COLO829 (cell line): ENCODE results near the gene CXCR4.

Experiments
- DNase-seq: peaks from one replicate; pipeline ENCODE4 v3.0.0; 2012; ENCODE audit warnings: low spot score

The CXCR4 gene

DNA sequence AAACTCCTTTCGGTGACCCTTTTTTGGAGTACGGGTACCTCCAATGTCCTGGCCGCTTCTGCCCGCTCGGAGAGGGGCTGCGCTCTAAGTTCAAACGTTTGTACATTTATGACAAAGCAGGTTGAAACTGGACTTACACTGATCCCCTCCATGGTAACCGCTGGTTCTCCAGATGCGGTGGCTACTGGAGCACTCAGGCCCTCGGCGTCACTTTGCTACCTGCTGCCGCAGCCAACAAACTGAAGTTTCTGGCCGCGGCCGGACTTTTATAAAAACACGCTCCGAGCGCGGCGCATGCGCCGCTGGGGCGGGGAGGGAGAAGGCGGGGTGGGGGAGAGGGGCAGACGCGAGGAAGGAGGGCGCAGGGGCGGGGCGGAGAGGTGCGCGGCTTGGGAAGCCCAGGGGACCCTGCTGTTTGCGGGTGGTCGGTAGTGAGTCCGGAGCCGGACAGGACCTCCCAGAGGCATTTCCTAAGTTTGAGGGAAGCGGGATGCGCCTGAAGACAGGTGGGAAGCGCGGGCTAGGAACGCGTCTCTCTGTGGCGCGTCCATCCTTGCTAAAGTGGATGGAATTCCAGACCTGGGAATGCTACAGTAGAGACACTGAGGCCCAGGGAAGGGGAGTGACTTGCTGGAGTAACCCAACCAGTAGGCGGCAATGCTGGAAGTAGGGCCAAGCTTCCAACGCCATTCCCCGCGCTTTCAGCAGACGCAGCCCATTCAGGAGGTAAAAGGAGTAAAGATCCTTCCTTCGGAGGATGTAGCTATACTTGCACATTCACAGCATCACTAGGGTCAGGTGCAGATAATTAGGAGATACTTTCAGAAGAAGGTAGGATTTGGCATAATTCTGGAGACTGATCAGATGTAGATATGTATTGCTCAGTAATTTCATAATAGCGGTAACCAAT, at the start of gene CXCR4:
Gene CXCR4 (minus strand): TSS at position 241 of the 910 bp plus-strand sequence. CDS start 89 bp downstream, at position 152.
- no peak for DNase-seq

DNA sequence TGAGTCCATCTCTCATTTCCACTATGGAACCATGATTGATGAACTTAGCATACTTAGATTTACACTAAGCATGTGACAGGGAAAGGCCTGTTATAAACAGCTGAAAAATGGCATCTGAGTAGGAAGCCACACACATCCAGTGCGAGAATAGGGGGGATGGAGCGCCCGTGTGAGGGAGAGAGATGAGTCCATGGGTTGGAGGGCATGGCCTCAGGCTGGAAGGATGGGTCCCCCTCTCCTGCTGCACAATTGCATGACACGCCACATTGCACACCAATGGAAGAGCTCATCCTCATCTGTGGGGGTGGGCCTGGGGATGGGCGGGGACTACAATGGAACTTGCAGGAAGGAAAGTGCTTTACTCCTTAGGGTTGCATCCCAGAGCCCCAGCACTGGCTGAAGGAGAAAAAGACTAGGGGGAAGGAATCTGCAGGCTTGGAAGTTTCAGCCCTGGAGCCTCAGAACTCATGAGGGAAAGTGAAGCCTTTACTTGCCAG, 46.4 kb upstream of the CXCR4 start:
- DNase-seq: no peak

DNA sequence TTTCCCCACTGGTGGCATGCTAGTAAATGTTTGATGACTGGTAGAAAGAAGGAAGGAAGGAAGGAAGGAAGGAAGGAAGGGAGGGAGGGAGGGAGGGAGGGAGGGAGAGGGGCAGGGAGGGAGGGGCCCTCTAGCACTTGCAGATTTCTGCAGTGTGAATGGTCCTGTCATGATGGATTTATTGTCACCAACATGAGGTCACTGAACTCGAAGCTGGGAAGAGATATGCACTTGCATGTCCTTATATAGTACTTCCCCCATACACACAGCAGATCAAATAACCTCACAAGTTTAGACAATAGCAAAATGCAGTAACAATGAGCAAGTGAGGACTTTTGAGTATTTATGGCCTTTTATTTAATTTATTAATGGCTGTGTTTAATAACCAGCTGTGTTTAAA, 44.5 kb upstream of the CXCR4 start:
- no peak for DNase-seq

DNA sequence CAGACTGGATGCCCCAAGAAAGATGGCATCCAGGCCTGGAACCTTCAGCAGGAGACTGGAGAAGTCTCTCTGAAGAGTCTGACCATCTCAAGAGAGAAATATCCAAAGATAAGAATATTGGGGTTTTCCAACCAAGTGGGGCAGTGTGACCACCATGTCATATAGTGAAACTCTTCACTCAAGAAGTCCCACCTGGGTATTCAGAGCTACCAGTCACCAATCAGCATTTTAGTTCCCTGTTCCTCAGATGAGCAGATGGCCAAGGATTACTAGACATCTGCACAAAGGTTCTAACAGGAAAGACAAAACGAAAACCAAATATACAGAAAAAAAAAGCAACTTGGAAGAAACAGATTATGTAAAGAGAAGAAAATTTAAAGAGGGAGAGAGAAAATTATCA, 38.5 kb upstream of the CXCR4 start:
- no peak for DNase-seq

DNA sequence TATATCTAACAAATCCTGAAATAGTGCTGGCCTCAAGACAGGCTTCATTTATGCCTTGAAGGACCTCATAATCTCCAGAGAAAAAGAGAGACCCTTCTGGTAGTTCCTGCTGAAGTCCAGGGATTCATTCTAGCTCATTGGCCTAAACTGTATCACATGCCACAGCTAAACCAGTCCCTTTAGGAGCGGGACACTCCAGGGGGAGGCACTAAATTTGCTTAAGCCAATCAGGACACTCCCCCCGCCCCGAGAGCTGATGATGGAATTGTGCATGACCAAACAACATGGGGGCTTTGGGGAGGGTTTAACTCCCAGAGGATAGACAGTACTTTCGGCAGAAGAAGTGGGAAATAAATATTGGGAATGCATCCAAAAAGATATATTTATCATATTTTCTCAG, 36.4 kb upstream of the CXCR4 start:
- DNase-seq: no peak

DNA sequence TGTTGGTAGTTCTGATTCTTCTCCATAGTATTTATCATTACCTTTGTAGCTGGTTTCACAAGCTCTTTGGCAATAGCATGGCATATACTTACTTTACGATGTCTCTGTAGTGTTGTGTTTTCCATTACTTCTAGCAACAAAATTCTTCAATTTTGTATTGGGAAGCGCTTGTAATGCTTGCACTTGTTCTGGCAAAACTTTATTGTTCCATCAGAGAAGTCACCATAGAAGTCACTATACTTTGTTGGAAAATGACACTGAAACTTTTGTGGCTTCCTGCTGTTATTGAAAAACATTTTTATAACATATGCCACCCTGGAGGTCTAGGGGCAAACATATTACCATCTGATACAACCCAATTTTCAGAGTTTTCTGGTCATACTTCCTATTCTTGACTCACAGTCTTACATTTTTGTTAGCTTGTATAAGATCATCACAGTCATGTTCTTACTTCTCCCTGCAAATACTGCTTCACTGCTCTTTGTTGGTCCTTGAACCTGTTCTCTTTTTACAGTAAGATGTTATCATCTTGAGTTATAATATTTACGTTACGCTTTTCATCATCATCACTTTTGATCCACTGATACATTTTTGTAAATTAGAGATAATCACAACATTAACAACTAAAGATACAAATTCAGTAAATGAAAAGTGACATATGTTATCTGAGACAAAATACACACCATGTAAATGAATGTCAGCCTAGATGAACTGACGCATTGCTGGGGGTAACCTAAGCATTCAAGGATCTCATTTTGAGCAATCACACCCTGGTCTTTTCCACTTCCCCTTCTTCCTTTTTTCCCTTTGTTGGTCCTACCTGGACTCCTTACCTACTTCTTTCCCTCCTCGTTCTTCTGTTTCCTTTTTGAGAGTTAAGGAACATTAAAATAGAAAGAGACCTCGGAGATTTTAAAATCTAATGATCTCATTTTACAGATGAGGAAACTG, 33.3 kb upstream of the CXCR4 start:
- DNase-seq: no peak

DNA sequence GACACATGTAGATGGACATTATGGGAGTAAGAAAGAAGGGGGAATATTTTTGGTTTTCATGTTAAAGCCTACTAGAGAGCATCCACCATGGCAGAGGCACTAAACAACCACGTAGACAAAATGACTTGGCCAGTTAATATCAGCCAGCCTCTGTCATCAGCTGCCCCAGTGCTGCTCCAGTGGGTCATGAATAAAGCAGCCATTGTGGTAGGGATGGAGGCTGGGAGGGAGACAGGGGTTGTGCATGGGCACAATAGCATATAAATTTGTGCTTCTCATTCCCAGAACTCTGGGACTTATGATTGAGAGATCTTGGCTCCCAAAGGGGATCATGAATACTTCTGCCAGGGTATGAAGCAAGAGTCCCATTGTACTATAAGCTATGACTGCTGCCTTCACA, 31.1 kb upstream of the CXCR4 start:
- DNase-seq: no peak

DNA sequence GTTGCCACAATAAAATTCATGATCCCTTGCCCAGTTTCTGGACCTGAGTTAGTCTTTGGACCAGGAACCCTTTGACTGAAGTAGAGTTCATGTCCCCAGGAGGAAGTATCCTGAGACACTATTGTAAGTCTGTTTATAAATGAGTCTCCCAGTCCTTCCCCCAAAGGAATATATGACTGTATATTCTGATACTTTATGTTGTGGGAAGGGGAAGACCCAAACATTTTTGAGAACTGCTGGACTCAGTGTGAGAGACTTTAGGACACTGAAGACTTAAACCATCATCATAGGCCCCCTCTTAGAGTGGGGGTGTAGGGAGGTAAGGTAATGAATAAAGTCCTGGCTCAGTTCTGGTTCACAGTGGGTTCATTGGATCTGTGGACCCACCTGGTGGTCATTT, 28.6 kb upstream of the CXCR4 start:
- no peak for DNase-seq

DNA sequence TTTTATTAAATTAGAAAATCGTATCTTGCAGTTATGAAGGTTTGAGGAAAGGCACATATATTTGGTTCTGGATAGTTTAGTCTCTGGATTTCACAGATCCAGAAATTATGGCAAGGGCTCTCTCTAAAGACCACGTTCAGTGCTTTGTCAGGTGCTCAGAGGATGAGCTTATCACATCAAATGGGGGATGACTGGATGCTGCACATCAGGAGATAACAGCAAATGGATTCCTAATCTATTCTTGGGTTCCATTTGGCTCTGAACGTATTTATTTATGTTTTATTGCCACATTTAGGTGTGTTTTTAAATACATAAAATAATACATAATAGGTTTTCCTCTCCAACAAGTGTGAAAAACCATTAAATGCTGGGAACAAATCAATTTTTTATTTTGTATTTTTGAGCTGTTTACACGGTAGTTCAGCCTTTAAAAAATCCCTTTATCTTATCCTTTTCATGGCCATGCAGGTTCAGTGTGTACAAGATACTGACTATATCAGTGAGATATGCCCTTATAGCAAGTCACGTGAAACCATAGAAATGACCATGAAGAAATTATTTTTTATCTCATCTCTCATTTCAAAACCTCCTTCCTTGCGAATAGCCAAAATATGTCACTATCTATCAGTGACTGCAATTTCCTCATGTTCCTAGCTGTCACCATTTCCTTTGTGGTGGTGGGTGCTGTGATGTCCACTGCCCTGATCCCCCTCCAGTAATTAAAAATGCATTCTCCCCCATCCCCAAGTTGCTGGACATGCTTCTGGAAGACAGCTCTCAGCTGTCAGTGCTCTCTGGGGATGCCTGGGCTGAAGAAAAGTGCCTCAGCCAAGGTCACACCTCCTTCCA, 25.9 kb upstream of the CXCR4 start:
- no peak for DNase-seq

DNA sequence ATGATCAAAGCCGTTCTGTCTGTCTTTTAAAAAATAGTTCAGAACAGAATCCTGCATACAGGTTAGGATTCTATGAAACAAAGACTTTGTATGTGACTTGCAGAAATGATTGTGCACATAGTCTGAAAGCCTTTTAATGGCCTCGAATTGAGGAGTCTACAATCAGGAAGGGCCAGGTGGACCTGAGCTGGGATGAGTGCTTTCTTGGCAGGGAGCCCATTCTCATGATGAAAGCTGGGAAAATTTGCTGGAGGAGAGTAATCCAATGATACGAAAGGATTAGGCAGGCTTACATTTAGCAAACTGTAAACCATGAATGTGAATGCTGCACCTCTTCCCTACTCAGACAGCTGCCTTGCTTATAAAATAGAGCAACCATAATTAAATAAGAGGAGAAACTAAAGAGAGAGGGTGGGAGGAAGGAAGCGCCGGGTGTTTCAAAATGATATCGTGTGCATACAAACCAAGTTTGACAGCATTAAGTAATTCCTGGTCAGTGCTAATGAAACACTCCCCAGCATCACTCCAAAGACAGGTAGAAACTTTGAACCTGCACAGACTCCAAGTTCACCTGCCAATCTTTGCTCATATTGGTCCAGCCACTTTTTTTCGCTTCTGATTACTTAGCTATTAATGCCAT, 23.7 kb upstream of the CXCR4 start:
- no peak for DNase-seq

DNA sequence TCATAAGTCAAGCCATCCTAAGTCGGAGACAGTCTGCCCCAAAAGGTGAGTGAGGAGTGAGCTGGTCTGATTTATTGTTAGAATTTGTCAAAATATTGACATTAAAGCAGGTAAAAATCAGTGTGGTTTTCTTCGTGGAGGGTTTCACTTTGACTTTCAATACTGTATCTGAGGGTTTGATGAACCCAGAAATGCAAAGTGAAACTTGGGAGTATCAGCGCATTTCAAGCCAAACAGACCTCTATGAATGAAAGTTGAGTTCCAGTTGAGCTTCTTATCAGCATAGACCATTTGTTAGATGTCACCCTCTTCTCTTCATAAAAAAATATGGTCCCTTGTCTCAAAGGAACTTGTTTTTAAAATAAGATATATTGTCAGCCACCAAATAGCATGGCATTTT, 21.7 kb upstream of the CXCR4 start:
- no peak for DNase-seq

DNA sequence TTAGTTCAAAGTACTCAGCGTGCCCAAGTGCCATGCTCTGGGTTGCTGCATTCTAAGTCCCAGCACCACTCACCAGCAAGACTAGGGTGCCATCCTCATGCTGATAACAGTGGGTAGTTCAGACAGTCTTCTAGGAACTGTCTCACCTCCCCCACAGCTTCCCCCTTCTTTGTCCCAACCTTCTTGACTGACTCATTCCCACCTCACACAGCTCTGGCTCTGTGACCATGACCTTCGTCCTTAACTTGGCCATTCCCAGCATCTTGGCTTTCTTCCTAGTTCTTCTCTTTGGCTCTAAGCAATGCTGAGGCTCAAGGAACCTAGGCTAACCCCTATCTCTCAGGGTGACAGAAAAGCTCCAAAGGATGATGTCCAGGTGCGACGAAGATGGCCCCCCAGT, 20.0 kb upstream of the CXCR4 start:
- DNase-seq: no peak

DNA sequence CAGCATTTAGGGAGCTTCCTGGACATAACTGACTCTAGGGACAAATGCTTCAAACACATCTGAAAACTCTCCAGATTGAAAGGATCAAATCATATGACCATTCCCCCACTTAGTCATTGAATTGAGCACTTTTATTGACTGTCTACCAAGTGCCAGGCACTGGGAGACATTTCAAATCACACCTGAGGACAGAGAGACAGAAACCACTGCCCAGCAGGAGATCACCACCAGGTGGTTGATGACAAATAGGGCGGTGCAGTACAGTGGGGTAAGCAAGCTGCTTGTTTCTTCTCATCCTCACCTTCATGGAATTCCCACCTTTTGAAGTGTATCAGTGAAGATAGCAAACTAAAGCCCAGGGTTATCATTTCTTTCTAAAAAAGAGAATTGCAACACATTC, 19.0 kb upstream of the CXCR4 start:
- DNase-seq: no peak

DNA sequence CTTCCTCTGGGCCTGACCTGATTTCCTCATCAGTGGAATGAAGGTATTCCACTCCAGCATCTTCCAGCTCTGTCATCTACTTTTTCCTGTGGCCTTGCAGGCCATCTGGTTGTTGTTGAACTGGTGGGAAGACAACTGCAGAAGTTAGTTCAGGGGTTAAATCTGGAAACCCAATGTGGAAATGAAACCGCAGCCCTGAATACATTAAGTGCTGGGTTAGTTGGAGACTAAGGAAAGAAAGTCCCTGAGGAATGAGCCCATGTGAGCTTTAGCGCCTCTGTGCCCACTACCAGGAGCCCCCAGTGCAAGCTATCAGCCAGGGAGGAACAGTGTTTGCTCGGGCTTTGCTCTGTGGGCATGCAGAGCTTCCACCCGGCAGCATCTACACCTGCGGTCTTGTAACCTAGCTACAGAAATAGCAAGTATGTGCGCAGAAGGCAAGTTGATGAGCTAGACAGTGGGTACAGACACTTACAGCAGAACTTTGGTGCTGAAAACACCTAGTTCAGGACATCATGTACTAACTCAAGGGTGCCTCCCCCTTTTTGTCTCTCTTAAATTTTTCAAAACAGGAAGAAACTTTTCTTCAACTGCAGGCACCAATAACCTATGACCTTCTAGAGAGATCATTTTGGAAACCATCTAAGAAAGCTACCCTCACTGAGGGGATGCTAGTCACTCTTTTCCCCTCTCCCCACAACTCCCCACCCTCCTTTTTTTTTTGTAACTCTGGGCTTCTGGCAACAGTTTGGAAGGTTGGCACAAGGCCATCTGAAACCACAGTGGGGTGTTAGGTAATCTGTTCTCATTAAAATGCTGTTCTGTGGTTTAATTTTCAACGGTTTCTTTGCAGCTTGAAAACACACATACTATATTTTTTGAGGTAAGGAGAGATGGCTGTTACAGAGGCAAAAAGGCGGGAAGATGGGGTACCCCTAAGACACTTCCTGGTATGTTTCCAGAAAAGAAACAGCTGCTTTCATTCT, 18.3 kb upstream of the CXCR4 start:
- DNase-seq: no peak

DNA sequence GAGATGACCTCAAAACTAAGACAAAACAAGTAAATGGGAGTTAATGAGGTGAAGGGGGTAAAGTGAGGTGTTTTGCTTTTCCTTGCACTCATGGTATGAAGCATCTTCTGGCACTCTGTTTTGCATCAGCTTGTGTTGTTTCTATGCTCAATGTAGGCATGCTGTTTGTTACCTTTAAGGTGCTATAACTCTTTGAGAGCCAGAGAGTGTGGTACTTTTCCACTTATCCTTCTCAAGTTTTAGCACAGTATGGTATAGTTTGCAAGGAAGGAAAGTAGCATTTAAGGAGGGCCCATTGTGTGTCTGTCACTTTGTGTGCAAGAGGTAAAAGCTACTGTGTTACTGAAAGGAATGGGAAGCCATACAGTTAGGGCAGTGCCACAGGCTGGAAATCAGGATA, 17.5 kb upstream of the CXCR4 start:
- DNase-seq: no peak

DNA sequence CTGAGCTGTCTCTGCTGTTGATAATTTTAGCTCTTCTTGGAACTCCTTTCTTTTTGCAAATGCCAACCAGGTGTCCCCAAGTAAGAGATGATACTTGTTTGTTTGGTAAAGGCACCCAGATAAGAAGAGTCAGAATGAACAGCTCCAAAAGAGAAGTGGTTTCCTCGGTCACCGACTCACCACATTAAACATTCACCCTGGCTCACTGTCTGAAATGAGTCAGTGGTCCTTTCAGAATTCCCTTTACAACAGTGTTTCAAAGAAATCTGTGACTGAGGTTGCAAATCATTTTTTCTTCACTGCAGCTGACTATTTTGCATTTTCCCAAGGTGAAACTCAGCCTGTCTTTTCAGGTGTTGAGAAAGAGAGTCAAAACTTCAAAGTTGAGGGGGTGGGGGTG, 16.2 kb upstream of the CXCR4 start:
- no peak for DNase-seq

DNA sequence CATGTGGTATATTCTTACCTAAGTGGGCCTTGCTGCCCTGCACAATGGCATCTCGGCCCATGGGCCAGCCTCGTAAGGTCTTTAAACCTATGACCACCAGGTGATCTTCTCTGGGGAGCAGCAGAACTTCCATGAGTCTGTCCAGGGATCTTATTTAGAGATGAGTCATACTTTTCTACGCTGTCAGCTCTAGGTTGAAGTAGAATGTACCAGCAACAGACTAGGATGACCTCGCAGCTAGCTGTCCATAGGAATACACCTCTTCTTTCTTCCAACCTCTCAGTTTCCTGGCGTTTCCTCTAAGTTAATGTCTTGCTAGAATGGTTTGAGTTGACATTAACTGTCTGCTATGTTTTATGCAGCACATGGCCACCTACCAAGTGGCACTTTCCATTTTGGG, 15.6 kb upstream of the CXCR4 start:
- no peak for DNase-seq

DNA sequence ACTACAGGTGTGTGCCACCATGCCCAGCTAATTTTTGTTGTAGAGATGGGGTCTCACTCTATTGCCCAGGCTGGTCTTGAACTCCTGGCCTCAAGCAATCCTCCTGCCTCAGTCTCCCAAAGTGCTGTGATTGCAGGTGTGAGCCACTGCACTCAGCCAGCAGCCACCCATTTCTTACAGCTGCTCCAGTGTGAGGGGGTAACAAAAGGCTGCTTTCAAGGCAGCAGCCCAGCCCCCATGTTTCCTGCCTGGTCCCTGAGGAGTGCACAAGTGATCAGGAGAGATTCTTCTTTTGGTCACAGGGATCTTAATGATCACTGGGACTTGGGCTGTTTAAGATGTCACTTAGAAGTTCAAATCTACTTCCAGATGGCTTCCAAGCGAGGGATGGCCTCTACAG, 15.2 kb upstream of the CXCR4 start:
- no peak for DNase-seq

DNA sequence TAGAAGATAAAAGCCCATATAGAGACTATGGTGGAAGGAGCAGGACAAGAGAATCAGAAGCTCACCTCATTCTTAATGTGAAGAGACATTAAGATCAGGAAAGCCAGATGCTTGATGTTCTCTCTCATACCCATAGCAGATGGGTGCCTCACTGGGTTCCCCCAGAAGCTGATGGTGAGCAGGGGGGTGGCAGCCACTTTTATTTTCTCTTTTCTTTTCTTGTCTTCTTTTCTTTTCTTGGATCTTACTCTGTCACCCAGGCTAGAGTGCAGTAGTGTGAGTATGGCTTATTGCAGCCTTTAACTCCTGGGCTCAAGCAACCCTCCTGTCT, 14.8 kb upstream of the CXCR4 start:
- DNase-seq: no peak
